NT2/D1 (cell line): ENCODE data around the gene BIK.

Experiments used
- SUZ12 ChIP-seq: IDR thresholded peaks from 2 replicates; pipeline ENCODE4 v1.6.1; 2011; ENCODE audit not compliant: insufficient read length, insufficient read depth; ENCODE audit errors: extremely low read depth
- YY1 ChIP-seq: IDR thresholded peaks from 2 replicates; pipeline ENCODE4 v1.6.1; 2011; ENCODE audit not compliant: insufficient read length, insufficient read depth
- ZNF274 ChIP-seq: IDR thresholded peaks from 2 replicates; pipeline ENCODE4 v1.6.1; 2011; ENCODE audit warnings: mild to moderate bottlenecking, low read depth, low read length

DNA sequence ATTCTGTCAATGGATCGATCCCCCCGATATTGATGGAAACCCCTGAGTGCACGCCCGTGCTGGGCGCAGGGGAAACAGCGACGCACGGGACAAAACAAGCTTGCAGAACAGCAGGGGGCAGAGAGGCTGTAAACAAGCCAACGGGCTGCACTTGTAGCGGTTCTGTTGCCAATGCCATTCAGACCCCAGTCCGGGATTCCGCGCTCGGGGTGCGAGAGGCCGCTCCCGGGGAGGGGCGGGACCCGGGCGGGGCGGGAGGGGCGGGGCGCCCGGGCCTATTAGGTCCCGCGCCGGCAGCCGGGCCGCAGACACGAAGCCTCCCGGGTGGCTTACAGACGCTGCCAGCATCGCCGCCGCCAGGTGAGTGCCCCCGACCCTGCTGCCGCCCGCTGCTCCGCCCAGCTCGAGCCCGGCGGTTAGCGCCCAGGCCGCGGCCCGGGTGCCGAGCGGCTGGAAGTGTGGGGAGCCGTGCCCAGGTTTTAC is at the start of gene BIK:
- TF ChIP-seq YY1 (no peak), SUZ12 (no peak), ZNF274 (no peak)
